ENCODE data around the gene PCYOX1L. TPM values are rescaled to one million over a fixed set of nuclear protein-coding genes. Genes with fewer than 3 reads are reported as not detected.

Gene PCYOX1L
- polyA plus RNA-seq, 3 donors: 9.8 to 31.8 (median 13.5) TPM

DNA sequence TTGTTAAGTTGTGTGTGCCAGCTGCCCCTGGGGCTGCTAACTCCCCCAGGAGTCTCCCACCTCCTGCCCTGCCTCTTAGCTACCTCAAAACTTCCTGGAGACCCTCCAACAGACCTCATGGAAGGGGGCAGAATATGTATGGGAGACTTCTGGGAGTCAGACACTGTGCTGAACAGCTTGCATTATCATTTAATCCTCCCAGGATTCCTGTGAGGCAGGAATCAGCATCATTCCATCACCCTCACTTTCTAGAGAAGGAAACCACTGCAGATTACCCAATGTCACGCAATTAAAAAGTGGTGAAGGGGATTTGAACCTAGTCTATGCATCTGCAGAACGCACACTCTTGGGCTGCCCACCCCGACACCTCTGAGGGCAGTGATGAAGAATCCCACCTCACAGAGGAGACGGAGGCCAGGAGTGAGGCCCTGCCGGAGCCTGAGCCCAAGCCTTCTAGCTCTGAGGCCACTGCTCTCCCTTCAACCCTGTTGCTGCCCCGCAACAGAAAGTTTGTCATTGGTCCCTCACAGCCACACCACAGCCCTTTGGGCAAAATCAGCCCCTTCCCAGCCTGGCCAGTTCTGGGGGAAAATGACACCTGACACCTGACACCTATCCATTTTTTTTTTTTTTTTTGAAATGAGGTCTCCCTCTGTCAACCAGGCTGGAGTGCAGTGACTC is 51.6 kb downstream of the PCYOX1L start:
- H3K9ac ChIP-seq (ENCODE audit: insufficient read depth, low read length, poor library complexity, severe bottlenecking): no peak overlapping the region
- no peak for DNase-seq
- Mint-ChIP-seq H3K4me1 (no peaks in the 10 kb centered on the region), H3K27me3 (ENCODE audit: low read depth in 3 of 3) (peaks cover 0 to 13% (median 2%) of the 10 kb centered on the region in 3 donors), H3K4me3 (no peak overlapping the region), H3K9me3 (peaks cover 0 to 2% (median 0%) of the 10 kb centered on the region in 7 donors), H3K36me3 (no peaks in the 10 kb centered on the region), H3K27ac (no peak overlapping the region)
- H3K4me1 ChIP-seq (ENCODE audit: control insufficient read depth in 1 of 2, insufficient read depth in 2 of 2, low read length in 2 of 2): no peaks in the 10 kb centered on the region
- no peak for TF ChIP-seq CTCF (IDR thresholded peaks at IDR 0.05)
- no peaks in the 10 kb centered on the region for H3K9me3 ChIP-seq (replicated peaks in 1 of 2; ENCODE audit: control insufficient read depth in 1 of 2, insufficient read depth in 1 of 2, low read length in 2 of 2)
- intact Hi-C loops (cut with micrococcal nuclease): no loop called here
- no peaks in the 10 kb centered on the region for H3K27me3 ChIP-seq (ENCODE audit: control insufficient read depth in 2 of 2, insufficient read depth in 2 of 2, low read length in 2 of 2)
- no peak overlapping the region for H3K4me3 ChIP-seq (replicated peaks in 1 of 3; ENCODE audit: low read depth in 2 of 3, low read length in 3 of 3)
- H3K79me2 ChIP-seq (ENCODE audit: insufficient read depth, low read length): no peaks in the 10 kb centered on the region
- no peak overlapping the region for H2AFZ ChIP-seq (ENCODE audit: insufficient read depth, low read depth, low read length, poor library complexity, severe bottlenecking)
- WGBS (ENCODE audit: insufficient coverage): 94% methylated on average over 4 of the region's 6 CpGs
- no peaks in the 10 kb centered on the region for H4K20me1 ChIP-seq (ENCODE audit: insufficient read depth, low read length)
- no peak overlapping the region for H3K27ac ChIP-seq (ENCODE audit: low read depth in 1 of 2, low read length in 2 of 2)
- H3K4me2 ChIP-seq (replicated peaks; ENCODE audit: extremely low read depth, low read length, poor library complexity, severe bottlenecking): no peak overlapping the region
- H3K36me3 ChIP-seq (replicated peaks in 1 of 2; ENCODE audit: control insufficient read depth in 1 of 2, insufficient read depth in 2 of 2, low read length in 2 of 2): no peaks in the 10 kb centered on the region

DNA sequence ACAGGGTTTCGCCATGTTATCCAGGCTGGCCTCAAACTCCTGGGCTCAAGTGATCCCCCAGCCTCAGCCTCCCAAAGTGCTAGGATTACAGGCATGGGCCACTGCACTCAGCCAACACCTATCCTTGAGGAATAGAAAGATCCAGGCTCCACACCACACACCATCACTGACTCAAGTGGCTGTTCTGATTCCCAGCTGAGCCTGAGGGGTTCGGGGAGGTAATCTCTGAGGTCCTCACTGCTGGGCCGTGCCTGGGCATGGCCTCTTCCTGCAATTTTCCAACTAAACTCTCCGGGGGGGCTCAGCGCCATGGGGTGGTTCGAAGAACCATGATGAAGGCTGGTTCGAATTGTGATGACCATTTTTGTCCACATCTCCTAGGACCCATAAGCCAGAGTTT is 52.2 kb downstream of the PCYOX1L start:
- intact Hi-C loops (cut with micrococcal nuclease): no loop called here
- no peak overlapping the region for H3K4me3 Mint-ChIP-seq
- H3K27me3 Mint-ChIP-seq (ENCODE audit: low read depth in 3 of 3): peaks cover 0 to 12% (median 2%) of the 10 kb centered on the region in 3 donors
- Histone ChIP-seq H3K27me3 (ENCODE audit: control insufficient read depth in 2 of 2, insufficient read depth in 2 of 2, low read length in 2 of 2) (no peaks in the 10 kb centered on the region), H3K4me1 (ENCODE audit: control insufficient read depth in 1 of 2, insufficient read depth in 2 of 2, low read length in 2 of 2) (no peaks in the 10 kb centered on the region), H2AFZ (ENCODE audit: insufficient read depth, low read depth, low read length, poor library complexity, severe bottlenecking) (no peak overlapping the region), H3K4me3 (replicated peaks in 1 of 3; ENCODE audit: low read depth in 2 of 3, low read length in 3 of 3) (no peak overlapping the region), H3K79me2 (ENCODE audit: insufficient read depth, low read length) (no peaks in the 10 kb centered on the region), H3K27ac (ENCODE audit: low read depth in 1 of 2, low read length in 2 of 2) (no peak overlapping the region), H3K36me3 (replicated peaks in 1 of 2; ENCODE audit: control insufficient read depth in 1 of 2, insufficient read depth in 2 of 2, low read length in 2 of 2) (no peaks in the 10 kb centered on the region), H3K9ac (ENCODE audit: insufficient read depth, low read length, poor library complexity, severe bottlenecking) (no peak overlapping the region), H4K20me1 (ENCODE audit: insufficient read depth, low read length) (no peaks in the 10 kb centered on the region), H3K9me3 (replicated peaks in 1 of 2; ENCODE audit: control insufficient read depth in 1 of 2, insufficient read depth in 1 of 2, low read length in 2 of 2) (no peaks in the 10 kb centered on the region), H3K4me2 (replicated peaks; ENCODE audit: extremely low read depth, low read length, poor library complexity, severe bottlenecking) (no peak overlapping the region)
- no peaks in the 10 kb centered on the region for H3K36me3 Mint-ChIP-seq
- no peak for TF ChIP-seq CTCF (IDR thresholded peaks at IDR 0.05)
- H3K27ac Mint-ChIP-seq: no peak overlapping the region
- peaks cover 0 to 2% (median 0%) of the 10 kb centered on the region in 7 donors for H3K9me3 Mint-ChIP-seq
- no peak for DNase-seq
- H3K4me1 Mint-ChIP-seq: no peaks in the 10 kb centered on the region
- WGBS (ENCODE audit: insufficient coverage): no CpG with 5 or more reads among the region's 7 CpGs

Measured in CD14-positive monocyte (primary cell).